22Rv1 (cell line): Measurements from ENCODE around the gene RAPGEF4.

ENCODE experiments used
- ZFX ChIP-seq: fragments of 450-650 bp; IDR thresholded peaks from 2 replicates; pipeline ENCODE4 v1.6.1; 2017; ENCODE audit warnings: antibody characterized with exemption, borderline replicate concordance
- TF ChIP-seq, protein P1 (sequence below): fragments of 450-650 bp; IDR thresholded peaks from 2 replicates; pipeline ENCODE4 v1.5.1; 2017; ENCODE audit warnings: mild to moderate bottlenecking

DNA sequence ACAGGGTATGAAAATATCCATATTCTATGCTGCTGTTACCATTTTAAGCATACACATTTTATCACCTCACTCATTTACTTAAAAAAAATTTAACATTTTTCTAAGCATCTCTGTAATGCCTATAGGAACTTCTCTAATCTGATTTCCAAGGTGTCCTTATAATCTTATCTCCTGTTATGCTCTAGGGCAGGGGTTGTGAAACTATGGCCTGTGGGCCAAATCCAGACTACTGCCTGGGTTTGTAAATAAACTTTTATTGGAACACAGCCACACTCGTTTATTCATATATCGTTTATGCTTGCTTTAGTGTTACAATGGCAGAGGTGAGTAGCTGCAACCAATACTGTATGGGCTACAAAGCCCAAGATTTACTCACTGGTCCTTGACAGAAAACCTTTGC is 151.6 kb downstream of the RAPGEF4 start:
- TF ChIP-seq, protein P1, sequence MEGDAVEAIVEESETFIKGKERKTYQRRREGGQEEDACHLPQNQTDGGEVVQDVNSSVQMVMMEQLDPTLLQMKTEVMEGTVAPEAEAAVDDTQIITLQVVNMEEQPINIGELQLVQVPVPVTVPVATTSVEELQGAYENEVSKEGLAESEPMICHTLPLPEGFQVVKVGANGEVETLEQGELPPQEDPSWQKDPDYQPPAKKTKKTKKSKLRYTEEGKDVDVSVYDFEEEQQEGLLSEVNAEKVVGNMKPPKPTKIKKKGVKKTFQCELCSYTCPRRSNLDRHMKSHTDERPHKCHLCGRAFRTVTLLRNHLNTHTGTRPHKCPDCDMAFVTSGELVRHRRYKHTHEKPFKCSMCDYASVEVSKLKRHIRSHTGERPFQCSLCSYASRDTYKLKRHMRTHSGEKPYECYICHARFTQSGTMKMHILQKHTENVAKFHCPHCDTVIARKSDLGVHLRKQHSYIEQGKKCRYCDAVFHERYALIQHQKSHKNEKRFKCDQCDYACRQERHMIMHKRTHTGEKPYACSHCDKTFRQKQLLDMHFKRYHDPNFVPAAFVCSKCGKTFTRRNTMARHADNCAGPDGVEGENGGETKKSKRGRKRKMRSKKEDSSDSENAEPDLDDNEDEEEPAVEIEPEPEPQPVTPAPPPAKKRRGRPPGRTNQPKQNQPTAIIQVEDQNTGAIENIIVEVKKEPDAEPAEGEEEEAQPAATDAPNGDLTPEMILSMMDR = no peak
- no peak for TF ChIP-seq ZFX
